Body of pancreas (tissue), 4 donors: ENCODE data around the gene HTR6.
"Not testable (repeated sequence)": the region's sequence is repeated elsewhere in the genome, so short reads cannot be mapped to it uniquely, and the experiment has no call there.

Experiments
- CTCF ChIP-seq, 7 experiments: fragments of 450-650 bp in 4 of 7; fragments of 200-600 bp in 3 of 7; sonication (generic) in 3 of 7; IDR thresholded peaks; one replicate each; pipeline ENCODE4 v1.5.1; 2016 to 2019; ENCODE audit warnings: antibody characterized with exemption in 7 of 7
- POLR2A ChIP-seq, 3 donors: fragments of 450-650 bp; IDR thresholded peaks; one replicate each; pipeline ENCODE4 v1.6.1; 2016; ENCODE audit warnings: antibody characterized with exemption in 3 of 3, mild to moderate bottlenecking in 2 of 3

- TF ChIP-seq POLR2A, CTCF (IDR thresholded peaks at IDR 0.05): not testable (repeated sequence)
These were observed 25.4 kb upstream of the HTR6 start for GRCh38 chr1:19639228-19639627.
